Panc1 (cell line): ENCODE results near the gene VANGL2. TPM values are rescaled to one million over a fixed set of nuclear protein-coding genes. Genes with fewer than 3 reads are reported as not detected.

Source experiments
- ATAC-seq: fragments of 200-7000 bp; cut with Tn5 transposase; 2 replicates; pipeline ENCODE4 v1.9.1; 2020; ENCODE audit warnings: mild to moderate bottlenecking, moderate library complexity
- BruUV-seq: library from RNA; stranded (reverse); fragments of 400-500 nt; replicated peaks from 2 replicates; lab custom pipeline; 2021; lab: Mats Ljungman, UMichigan
- CTCF ChIA-PET: fragments of 300-600 bp; sonication (Branson Sonifier 250); formaldehyde crosslinking; loops from one replicate; lab custom pipeline; 2022; ENCODE audit warnings: antibody characterized with exemption; lab: Charles Lee
- POLR2A ChIA-PET: fragments of 300-600 bp; sonication (Branson Sonifier 250); formaldehyde crosslinking; loops from one replicate; lab custom pipeline; 2022; ENCODE audit warnings: antibody characterized with exemption; lab: Charles Lee
- DNase-seq: peaks from one replicate; pipeline ENCODE4 v3.0.0-alpha.2; 2010; ENCODE audit warnings: low read depth, low spot score
- H3K27ac ChIP-seq: 2 replicates; pipeline ENCODE4 v1.5.1; 2011; ENCODE audit warnings: mild to moderate bottlenecking, low read length, inconsistent platforms
- H3K27me3 ChIP-seq: fragments of 200-500 bp; sonication (Bioruptor generic); 2 replicates; pipeline ENCODE4 v1.6.0; 2014; ENCODE audit warnings: low read length, inconsistent platforms; ENCODE audit not compliant: control insufficient read depth, insufficient read depth
- H3K36me3 ChIP-seq: fragments of 200-500 bp; sonication (Bioruptor generic); 2 replicates; pipeline ENCODE4 v1.5.1; 2014; ENCODE audit warnings: inconsistent platforms, mild to moderate bottlenecking, low read length, moderate library complexity; ENCODE audit not compliant: control insufficient read depth, insufficient read depth
- H3K4me1 ChIP-seq: 2 replicates; pipeline ENCODE4 v1.5.1; 2011; ENCODE audit warnings: inconsistent platforms, mild to moderate bottlenecking, low read length, moderate library complexity; ENCODE audit not compliant: control insufficient read depth, insufficient read depth
- H3K4me3 ChIP-seq, 2 experiments: 2 replicates each; pipeline ENCODE4 v1.5.1; 2011 to 2012; ENCODE audit warnings: low read depth in 2 of 2, low read length in 2 of 2, mild to moderate bottlenecking in 2 of 2, inconsistent platforms in 1 of 2, moderate library complexity in 1 of 2
- H3K9me3 ChIP-seq: fragments of 200-500 bp; sonication (Bioruptor generic); 2 replicates; pipeline ENCODE4 v1.5.1; 2014; ENCODE audit warnings: low read depth, mild to moderate bottlenecking, inconsistent platforms, low read length, moderate library complexity; ENCODE audit not compliant: control insufficient read depth, insufficient read depth
- CTCF ChIP-seq: fragments of 450-650 bp; IDR thresholded peaks from 2 replicates; pipeline ENCODE4 v1.5.1; 2017; ENCODE audit warnings: mild to moderate bottlenecking
- POLR2AphosphoS5 ChIP-seq: IDR thresholded peaks from 2 replicates; pipeline ENCODE4 v1.6.1; 2012; ENCODE audit warnings: mild to moderate bottlenecking, low read depth, low read length, moderate library complexity
- REST ChIP-seq, 2 experiments: IDR thresholded peaks; 2 replicates each; pipeline ENCODE4 v1.6.1; 2011 to 2012; ENCODE audit warnings: low read depth in 2 of 2, control low read depth in 1 of 2, low read length in 1 of 2, mild to moderate bottlenecking in 1 of 2, moderate library complexity in 1 of 2; ENCODE audit not compliant: insufficient read depth in 1 of 2
- SIN3A ChIP-seq: IDR thresholded peaks from 2 replicates; pipeline ENCODE4 v1.6.1; 2012; ENCODE audit warnings: low read depth, mild to moderate bottlenecking, low read length, moderate library complexity, borderline replicate concordance; ENCODE audit not compliant: insufficient read depth
- TCF7L2 ChIP-seq: IDR thresholded peaks from 2 replicates; pipeline ENCODE4 v1.6.1; 2011; ENCODE audit warnings: mild to moderate bottlenecking, low read depth, low read length, inconsistent platforms
- in situ Hi-C: cut with HindIII; loops from 2 replicates; pipeline ENCODE4 v1.10.0; 2016; ENCODE audit warnings: low sequenced_read_pairs, low pct_unique_long_range_greater_than_20kb
- intact Hi-C: fragments of 100-400 bp; cut with micrococcal nuclease; formaldehyde crosslinking; loops from one replicate; pipeline ENCODE4 v1.10.0; 2022; ENCODE audit not compliant: unreplicated experiment
- total RNA-seq: library from RNA; stranded (reverse); gene quantifications from one replicate; pipeline ENCODE4 v1.2.1, GENCODE V29; 2021; ENCODE audit not compliant: unreplicated experiment

The VANGL2 gene
- total RNA-seq, 1 experiment from 2014 or later = 0.10 TPM

GRCh38 chr1:160467576-160467975, 67.2 kb downstream of the VANGL2 start:
- Histone ChIP-seq H3K36me3 (no peaks in the 10 kb centered on the region), H3K4me1 (no peaks in the 10 kb centered on the region), H3K27ac (no peak overlapping the region), H3K9me3 (no peaks in the 10 kb centered on the region), H3K27me3 (peaks cover 27% of the 10 kb centered on the region), H3K4me3 (no peak overlapping the region)
- ChIA-PET CTCF (no interaction called here), POLR2A (no interaction called here)
- intact Hi-C loops = no loop called here
- DNase-seq (no peak), ATAC-seq (no peak)
- no peak for TF ChIP-seq REST (IDR thresholded peaks at IDR 0.05; ENCODE audit: insufficient read depth in 1 of 2, low read depth in 2 of 2, low read length in 1 of 2)
- in situ Hi-C loops = no loop called here
- BruUV-seq = no TSS peak

GRCh38 chr1:160471253-160471652, 70.9 kb downstream of the VANGL2 start:
- Histone ChIP-seq H3K9me3 (no peaks in the 10 kb centered on the region), H3K4me1 (no peaks in the 10 kb centered on the region), H3K27ac (no peak overlapping the region), H3K27me3 (peaks cover 25% of the 10 kb centered on the region), H3K36me3 (no peaks in the 10 kb centered on the region), H3K4me3 (no peak overlapping the region)
- no peak for TF ChIP-seq SIN3A
- no peak for TF ChIP-seq POLR2AphosphoS5
- no peak for TF ChIP-seq CTCF
- TF ChIP-seq TCF7L2 = no peak
- no peak for TF ChIP-seq REST (IDR thresholded peaks at IDR 0.05; ENCODE audit: insufficient read depth in 1 of 2, low read depth in 2 of 2, low read length in 1 of 2)
- no peak for ATAC-seq
- intact Hi-C loops (no loop called here), in situ Hi-C loops (no loop called here)
- BruUV-seq = no TSS peak
- POLR2A ChIA-PET = no interaction called here
- DNase-seq = no peak
- CTCF ChIA-PET = no interaction called here
